Brain pericyte (primary cell): ENCODE measurements around the gene TEPSIN.
"Not testable (repeated sequence)": the region's sequence is repeated elsewhere in the genome, so short reads cannot be mapped to it uniquely, and the experiment has no call there.

Source experiments
- DNase-seq: peaks from one replicate; pipeline ENCODE4 v3.0.0-alpha.2; 2012; ENCODE audit warnings: low read depth, low spot score

TEPSIN gene

GRCh38 chr17:81235822-81236740 lies 2.8 kb downstream of the TEPSIN start:
- no peak for DNase-seq

GRCh38 chr17:81234940-81235821 lies 3.7 kb downstream of the TEPSIN start:
- no peak for DNase-seq

GRCh38 chr17:81234506-81234855 lies 4.4 kb downstream of the TEPSIN start:
- DNase-seq = no peak

- DNase-seq = no peak
Measured at GRCh38 chr17:81233811-81234505, 4.9 kb downstream of the TEPSIN start.

- no peak for DNase-seq
Measured at GRCh38 chr17:81233316-81233715, 5.5 kb downstream of the TEPSIN start.

GRCh38 chr17:81232616-81233241 lies 6.1 kb downstream of the TEPSIN start:
- no peak for DNase-seq

- no peak for DNase-seq
Measured at GRCh38 chr17:81231766-81232581, 6.9 kb downstream of the TEPSIN start.

GRCh38 chr17:81231121-81231645 lies 7.7 kb downstream of the TEPSIN start:
- DNase-seq = no peak

- no peak for DNase-seq
Measured at GRCh38 chr17:81230043-81230820, 8.6 kb downstream of the TEPSIN start.

- no peak for DNase-seq
Measured at GRCh38 chr17:81229666-81229920, 9.3 kb downstream of the TEPSIN start.

GRCh38 chr17:81228834-81229665 lies 9.8 kb downstream of the TEPSIN start:
- no peak for DNase-seq

GRCh38 chr17:81228420-81228819 lies 10.4 kb downstream of the TEPSIN start:
- DNase-seq = no peak

GRCh38 chr17:81227630-81228029 lies 11.2 kb downstream of the TEPSIN start:
- not testable (repeated sequence) for DNase-seq

- DNase-seq = no peak
Measured at GRCh38 chr17:81223762-81224130, 15.1 kb downstream of the TEPSIN start.

GRCh38 chr17:81222906-81223761 lies 15.7 kb downstream of the TEPSIN start, which contains the start of gene CEP131:
TSS of gene CEP131 (minus strand) at chr17:81222965. CDS start at chr17:81220056, 2,909 bp downstream.
- DNase-seq = peak; percentile 95

GRCh38 chr17:81222620-81222905 lies 16.3 kb downstream of the TEPSIN start:
- no peak for DNase-seq

- no peak for DNase-seq
Measured at GRCh38 chr17:81221842-81222619, 16.8 kb downstream of the TEPSIN start.
